Measurements from ENCODE around the gene ZCCHC24.

ZCCHC24 gene

DNA sequence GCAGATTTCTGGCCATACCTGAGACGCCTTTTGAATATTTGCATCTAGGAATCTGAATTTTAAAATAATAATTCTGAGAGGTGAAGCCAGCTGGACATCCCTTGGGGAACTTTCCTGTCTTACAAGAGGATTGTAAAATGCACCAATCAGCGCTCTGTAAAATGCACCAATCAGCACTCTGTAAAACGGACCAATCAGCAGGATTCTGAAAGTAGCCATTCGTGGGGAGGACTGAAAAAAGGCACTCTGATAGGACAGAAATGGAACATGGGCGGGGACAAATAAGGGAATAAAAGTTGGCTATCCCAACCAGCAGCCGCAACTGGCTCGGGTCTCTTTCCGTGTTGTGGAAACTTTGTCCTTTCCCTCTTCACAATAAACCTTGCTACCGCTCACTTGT, 88.2 kb downstream of the ZCCHC24 start:
- no peak overlapping the region for H3K4me3 ChIP-seq (ENCODE audit: low read length)
- H3K4me2 ChIP-seq (ENCODE audit: low read length) = no peak overlapping the region
- no peaks in the 10 kb centered on the region for H3K9me2 ChIP-seq (replicated peaks; ENCODE audit: control insufficient read depth, low read length)
- 0 out of 2 replicates have a peak, but pooled peaks cover 11% of the 10 kb centered on the region for H3F3A ChIP-seq (ENCODE audit: control insufficient read depth, insufficient read depth)
- no peaks in the 10 kb centered on the region for H3K9me3 ChIP-seq (ENCODE audit: control insufficient read depth, insufficient read depth, low read length)
- H4K20me1 ChIP-seq (ENCODE audit: control insufficient read depth, insufficient read depth, low read depth, low read length) = peaks cover 6% of the 10 kb centered on the region; the same call in 1 of the 2 replicates
- no peak overlapping the region for H3K27ac ChIP-seq (ENCODE audit: low read depth, low read length)
- peaks cover 14% of the 10 kb centered on the region; the same call in 1 of the 2 replicates for H3K4me1 ChIP-seq (ENCODE audit: control insufficient read depth, low read length)
- H3K27me3 ChIP-seq (ENCODE audit: control insufficient read depth, low read length) = no peaks in the 10 kb centered on the region; the same call in 1 of the 2 replicates
- H3K79me2 ChIP-seq (ENCODE audit: control insufficient read depth, low read length) = peaks cover 4% of the 10 kb centered on the region
- TF ChIP-seq, protein P1, sequence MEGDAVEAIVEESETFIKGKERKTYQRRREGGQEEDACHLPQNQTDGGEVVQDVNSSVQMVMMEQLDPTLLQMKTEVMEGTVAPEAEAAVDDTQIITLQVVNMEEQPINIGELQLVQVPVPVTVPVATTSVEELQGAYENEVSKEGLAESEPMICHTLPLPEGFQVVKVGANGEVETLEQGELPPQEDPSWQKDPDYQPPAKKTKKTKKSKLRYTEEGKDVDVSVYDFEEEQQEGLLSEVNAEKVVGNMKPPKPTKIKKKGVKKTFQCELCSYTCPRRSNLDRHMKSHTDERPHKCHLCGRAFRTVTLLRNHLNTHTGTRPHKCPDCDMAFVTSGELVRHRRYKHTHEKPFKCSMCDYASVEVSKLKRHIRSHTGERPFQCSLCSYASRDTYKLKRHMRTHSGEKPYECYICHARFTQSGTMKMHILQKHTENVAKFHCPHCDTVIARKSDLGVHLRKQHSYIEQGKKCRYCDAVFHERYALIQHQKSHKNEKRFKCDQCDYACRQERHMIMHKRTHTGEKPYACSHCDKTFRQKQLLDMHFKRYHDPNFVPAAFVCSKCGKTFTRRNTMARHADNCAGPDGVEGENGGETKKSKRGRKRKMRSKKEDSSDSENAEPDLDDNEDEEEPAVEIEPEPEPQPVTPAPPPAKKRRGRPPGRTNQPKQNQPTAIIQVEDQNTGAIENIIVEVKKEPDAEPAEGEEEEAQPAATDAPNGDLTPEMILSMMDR (IDR thresholded peaks at IDR 0.05; ENCODE audit: low read depth, low read length, poor library complexity, severe bottlenecking) = no peak
- no peak for TF ChIP-seq EZH2phosphoT487 (IDR thresholded peaks at IDR 0.05; ENCODE audit: borderline replicate concordance, low read length)
- H3K36me3 ChIP-seq (ENCODE audit: control insufficient read depth, low read length) = peaks cover 46% of the 10 kb centered on the region

DNA sequence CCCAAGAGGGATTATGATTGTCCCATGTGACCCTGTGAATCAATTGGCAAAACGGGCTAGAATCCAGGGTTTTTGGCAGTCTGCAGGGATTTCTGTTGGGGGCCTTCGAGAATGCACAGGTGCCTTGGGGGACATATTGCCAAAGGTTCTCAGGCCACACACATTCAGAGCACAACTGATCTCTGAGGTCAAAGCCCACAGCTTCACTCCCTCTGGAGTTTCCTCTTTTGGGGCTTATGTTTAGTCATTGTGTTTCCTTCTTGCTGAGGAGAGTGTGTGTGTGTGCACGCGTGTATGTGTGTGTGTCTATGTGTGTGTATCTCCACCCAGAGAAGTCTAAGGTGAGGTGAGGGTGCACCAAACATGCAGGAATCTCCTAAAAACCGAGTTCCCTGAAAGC, 89.3 kb downstream of the ZCCHC24 start:
- Histone ChIP-seq H3K9me2 (replicated peaks; ENCODE audit: control insufficient read depth, low read length) (no peaks in the 10 kb centered on the region), H3K9me3 (ENCODE audit: control insufficient read depth, insufficient read depth, low read length) (no peaks in the 10 kb centered on the region), H3K4me2 (ENCODE audit: low read length) (no peak overlapping the region), H3F3A (ENCODE audit: control insufficient read depth, insufficient read depth) (0 out of 2 replicates have a peak, but pooled peaks cover 11% of the 10 kb centered on the region), H3K4me1 (ENCODE audit: control insufficient read depth, low read length) (peaks cover 14% of the 10 kb centered on the region; the same call in 1 of the 2 replicates), H3K36me3 (ENCODE audit: control insufficient read depth, low read length) (peaks cover 56% of the 10 kb centered on the region), H3K4me3 (ENCODE audit: low read length) (no peak overlapping the region), H3K27ac (ENCODE audit: low read depth, low read length) (no peak overlapping the region), H3K27me3 (ENCODE audit: control insufficient read depth, low read length) (no peaks in the 10 kb centered on the region; the same call in 1 of the 2 replicates), H4K20me1 (ENCODE audit: control insufficient read depth, insufficient read depth, low read depth, low read length) (peaks cover 6% of the 10 kb centered on the region; the same call in 1 of the 2 replicates), H3K79me2 (ENCODE audit: control insufficient read depth, low read length) (peaks cover 7% of the 10 kb centered on the region)
- TF ChIP-seq EZH2phosphoT487 (IDR thresholded peaks at IDR 0.05; ENCODE audit: borderline replicate concordance, low read length) = no peak
- TF ChIP-seq, protein P1 (IDR thresholded peaks at IDR 0.05; ENCODE audit: low read depth, low read length, poor library complexity, severe bottlenecking) = no peak

DNA sequence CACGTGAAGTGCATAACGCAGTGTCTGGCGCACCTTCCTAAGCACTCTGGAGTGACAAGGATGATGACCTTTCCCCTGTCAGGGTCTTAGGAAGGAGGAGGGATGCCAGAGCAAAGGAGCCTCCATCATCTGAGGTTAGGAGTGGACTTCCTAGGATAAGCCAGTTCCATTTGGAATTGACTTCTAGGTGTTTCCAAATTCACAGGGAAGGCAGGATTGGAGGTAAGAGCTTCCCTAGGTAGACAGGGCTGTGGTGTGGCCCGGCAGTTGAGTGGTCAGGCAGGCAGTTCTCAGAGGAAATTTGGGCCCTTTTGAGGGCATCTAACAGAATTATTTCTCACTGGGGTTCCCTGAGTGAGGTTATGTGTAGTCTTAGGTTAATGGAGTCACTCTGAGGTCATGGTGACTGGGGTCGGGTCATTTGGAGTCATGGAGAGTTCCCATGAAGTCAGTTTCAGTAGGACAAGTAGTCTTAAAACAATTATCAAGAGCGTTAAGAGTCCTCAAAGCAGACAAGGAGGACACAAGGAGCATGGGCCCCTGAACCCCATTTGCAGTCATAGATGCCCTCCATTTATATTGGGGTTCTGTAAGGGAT, 89.9 kb downstream of the ZCCHC24 start:
- H3K9me2 ChIP-seq (replicated peaks; ENCODE audit: control insufficient read depth, low read length) = no peaks in the 10 kb centered on the region
- H3K36me3 ChIP-seq (ENCODE audit: control insufficient read depth, low read length) = peaks cover 61% of the 10 kb centered on the region
- no peak for TF ChIP-seq EZH2phosphoT487 (IDR thresholded peaks at IDR 0.05; ENCODE audit: borderline replicate concordance, low read length)
- TF ChIP-seq, protein P1 (IDR thresholded peaks at IDR 0.05; ENCODE audit: low read depth, low read length, poor library complexity, severe bottlenecking) = no peak
- H3K79me2 ChIP-seq (ENCODE audit: control insufficient read depth, low read length) = peaks cover 12% of the 10 kb centered on the region
- no peak overlapping the region for H3K4me2 ChIP-seq (ENCODE audit: low read length)
- 0 out of 2 replicates have a peak, but pooled peaks cover 11% of the 10 kb centered on the region for H3F3A ChIP-seq (ENCODE audit: control insufficient read depth, insufficient read depth)
- H4K20me1 ChIP-seq (ENCODE audit: control insufficient read depth, insufficient read depth, low read depth, low read length) = peaks cover 9% of the 10 kb centered on the region; the same call in 1 of the 2 replicates
- no peaks in the 10 kb centered on the region for H3K9me3 ChIP-seq (ENCODE audit: control insufficient read depth, insufficient read depth, low read length)
- H3K27ac ChIP-seq (ENCODE audit: low read depth, low read length) = no peak overlapping the region
- peaks cover 14% of the 10 kb centered on the region; the same call in 1 of the 2 replicates for H3K4me1 ChIP-seq (ENCODE audit: control insufficient read depth, low read length)
- H3K27me3 ChIP-seq (ENCODE audit: control insufficient read depth, low read length) = no peaks in the 10 kb centered on the region; the same call in 1 of the 2 replicates
- no peak overlapping the region for H3K4me3 ChIP-seq (ENCODE audit: low read length)

Measured in DOHH2 (cell line).